Fibroblast of the aortic adventitia (primary cell): ENCODE data around the gene KIF24. TPM values are rescaled to one million over a fixed set of nuclear protein-coding genes. Genes with fewer than 3 reads are reported as not detected.
"Not testable (repeated sequence)": the region's sequence is repeated elsewhere in the genome, so short reads cannot be mapped to it uniquely, and the experiment has no call there.

Experiments
- DNase-seq: peaks from one replicate; pipeline ENCODE4 v3.0.0-alpha.2; 2010; ENCODE audit warnings: low read depth
- H3K4me3 ChIP-seq: 2 replicates; pipeline ENCODE4 v1.5.1; 2011; ENCODE audit warnings: low read depth, mild to moderate bottlenecking, control low read depth, low read length, moderate library complexity
- CTCF ChIP-seq: IDR thresholded peaks from 2 replicates; pipeline ENCODE4 v1.5.1; 2011; ENCODE audit warnings: mild to moderate bottlenecking, low read length, control low read depth, inconsistent platforms; ENCODE audit not compliant: insufficient read depth
- total RNA-seq: library from RNA; depleted of rRNA; stranded (reverse); fragments of >200 nt; gene quantifications from 2 replicates; pipeline ENCODE4 v1.2.3, GENCODE V29; 2012; ENCODE audit warnings: low replicate concordance

Gene KIF24
- total RNA-seq, 1 donor = 8.2 TPM

GRCh38 chr9:34343090-34343489 is 14.0 kb upstream of the KIF24 start:
- TF ChIP-seq CTCF = no peak
- peak; percentile 82 for DNase-seq
- no peak overlapping the region for H3K4me3 ChIP-seq

GRCh38 chr9:34341659-34342295 is 12.7 kb upstream of the KIF24 start:
- no peak for TF ChIP-seq CTCF
- no peak for DNase-seq
- H3K4me3 ChIP-seq = no peak overlapping the region

GRCh38 chr9:34338665-34339385 is 9.8 kb upstream of the KIF24 start:
- TF ChIP-seq CTCF = no peak
- H3K4me3 ChIP-seq = no peak overlapping the region
- no peak for DNase-seq

GRCh38 chr9:34338079-34338478 is 9.0 kb upstream of the KIF24 start:
- DNase-seq, H3K4me3 ChIP-seq: not testable (repeated sequence)

GRCh38 chr9:34337403-34337802 is 8.3 kb upstream of the KIF24 start:
- no peak for DNase-seq

GRCh38 chr9:34335376-34335775 is 6.3 kb upstream of the KIF24 start:
- no peak for DNase-seq
- TF ChIP-seq CTCF = no peak
- H3K4me3 ChIP-seq = no peak overlapping the region

More at GRCh38 chr9:34337403-34337802, 8.3 kb upstream of the KIF24 start:
- TF ChIP-seq CTCF = peak; percentile 16
- H3K4me3 ChIP-seq = no peak overlapping the region

GRCh38 chr9:34334916-34335315 is 5.8 kb upstream of the KIF24 start:
- no peak for TF ChIP-seq CTCF
- DNase-seq = no peak
- H3K4me3 ChIP-seq = no peak overlapping the region
